ENCODE measurements around the gene MYO1G.
"Not testable (repeated sequence)": the region's sequence is repeated elsewhere in the genome, so short reads cannot be mapped to it uniquely, and the experiment has no call there.

MYO1G gene

DNA sequence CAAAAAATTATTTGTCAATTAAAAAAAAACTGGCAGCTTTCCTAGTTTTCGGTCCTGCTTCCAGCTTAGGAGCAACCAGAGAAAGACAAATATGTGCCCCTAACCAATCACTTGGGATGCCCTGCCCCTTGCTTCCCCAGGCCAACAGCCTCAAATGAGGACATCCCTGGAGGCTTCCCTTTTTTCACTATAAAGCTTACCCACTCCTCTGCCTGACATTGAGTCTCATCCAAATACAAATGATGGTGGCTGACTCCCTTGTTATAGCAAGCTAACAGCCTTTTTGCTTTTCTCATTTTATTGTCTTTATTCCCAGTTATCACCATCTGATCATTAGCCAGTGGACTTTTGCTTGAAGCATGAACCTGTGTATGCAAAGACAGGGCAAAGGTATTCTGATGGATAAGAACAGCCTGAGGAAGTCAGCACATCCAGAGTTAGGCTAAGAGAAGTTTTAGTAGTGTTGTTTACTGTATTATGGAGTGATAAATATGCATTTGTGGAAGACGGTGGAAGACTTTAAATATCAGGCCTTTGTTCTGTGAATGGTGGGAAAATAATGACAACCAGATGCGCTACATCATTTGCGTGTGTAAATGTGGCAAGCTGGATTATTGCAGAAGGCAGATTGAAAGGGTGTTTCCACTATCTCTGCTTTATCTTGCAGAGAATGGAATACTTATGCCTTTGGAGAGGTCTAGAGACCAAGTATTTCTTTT lies 19.5 kb upstream of the MYO1G start:
- DNase-seq: no peak

DNA sequence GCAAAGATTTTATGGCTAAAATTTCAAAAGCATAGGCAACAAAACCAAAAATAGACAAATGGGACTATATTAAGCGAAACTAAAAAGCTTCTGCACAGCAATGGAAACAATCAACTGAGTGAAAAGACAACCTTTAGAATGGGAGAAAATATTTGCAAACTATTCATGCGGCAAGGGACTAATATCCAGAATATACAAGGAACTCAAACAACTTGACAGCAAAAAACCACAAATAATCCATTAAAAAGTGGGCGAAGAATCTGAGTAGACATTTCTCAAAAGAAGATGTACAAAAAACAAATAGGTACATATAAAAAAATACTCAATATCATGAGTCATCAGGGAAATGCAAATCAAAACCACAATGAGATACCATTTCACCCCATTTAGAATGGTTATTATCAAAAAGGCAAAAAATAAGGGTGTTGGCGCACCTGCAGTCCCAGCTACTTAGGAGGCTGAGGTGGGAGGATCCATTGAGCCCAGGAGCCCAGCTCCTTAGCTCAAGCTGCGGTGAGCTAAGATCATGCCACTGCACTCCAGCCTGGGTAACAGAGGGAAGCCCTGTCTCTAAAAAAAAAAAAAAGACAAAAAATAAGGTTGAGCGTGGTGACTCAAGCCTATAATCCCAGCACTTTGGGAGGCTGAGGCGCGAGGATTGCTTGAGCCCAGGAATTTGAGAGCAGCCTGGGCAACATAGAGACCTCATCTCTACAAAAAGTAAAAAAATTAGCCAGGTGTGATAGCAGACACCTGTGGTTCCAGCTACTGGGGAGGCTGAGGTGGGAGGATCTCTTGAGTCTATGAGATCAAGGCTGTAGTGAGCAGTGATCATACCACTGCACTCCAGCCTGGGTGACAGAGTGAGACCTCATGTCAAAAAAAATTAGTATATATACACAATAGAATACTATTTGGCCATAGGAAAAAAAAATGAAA lies 17.0 kb upstream of the MYO1G start:
- no peak for DNase-seq

- peak; percentile 10 for DNase-seq
These were observed 16.2 kb upstream of the MYO1G start for GRCh38 chr7:44994877-44995554.

- DNase-seq: not testable (repeated sequence)
These were observed 13.4 kb upstream of the MYO1G start for GRCh38 chr7:44992004-44992795.

DNA sequence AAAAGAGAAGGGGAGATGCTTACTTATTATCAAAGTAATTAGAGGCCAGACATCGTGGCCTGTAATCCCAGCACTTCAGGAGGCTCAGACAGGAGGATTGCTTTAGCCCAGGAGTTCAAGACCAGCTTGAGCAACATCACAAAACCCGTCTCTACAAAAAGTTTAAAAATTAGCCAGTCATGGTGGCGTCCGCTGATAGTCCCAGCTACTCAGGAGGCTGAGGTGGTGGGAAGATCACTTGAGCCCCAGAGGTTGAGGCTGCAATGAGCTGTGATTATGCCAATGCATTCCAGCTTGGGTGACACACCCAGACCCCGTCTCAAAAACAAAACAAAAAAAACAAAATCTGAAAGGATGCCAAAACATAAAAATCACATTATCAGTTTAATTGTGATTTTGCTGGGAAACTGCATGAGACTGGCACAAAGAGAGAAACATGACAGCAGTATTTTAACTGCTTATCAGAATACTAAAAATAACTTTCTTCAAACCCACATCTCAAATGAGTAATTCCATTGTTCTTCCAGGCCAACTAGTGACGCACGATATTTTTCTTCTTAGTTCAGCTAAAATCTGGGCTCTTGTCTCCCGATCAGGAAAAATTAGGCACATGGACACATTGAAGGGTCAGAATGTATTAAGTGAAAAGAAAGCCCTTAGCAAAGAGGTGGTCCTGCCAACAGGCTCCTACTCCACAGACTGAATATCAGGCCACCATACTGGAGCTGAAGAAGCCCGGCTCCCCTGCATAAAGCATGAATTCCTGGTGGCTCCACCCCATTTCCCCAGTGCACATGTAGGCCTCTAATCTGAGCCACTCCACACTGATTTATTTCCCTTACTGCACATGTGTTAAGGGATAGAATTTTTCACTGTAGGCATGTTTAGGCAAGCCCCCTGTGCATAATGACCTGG lies 11.6 kb upstream of the MYO1G start:
- DNase-seq: no peak

DNA sequence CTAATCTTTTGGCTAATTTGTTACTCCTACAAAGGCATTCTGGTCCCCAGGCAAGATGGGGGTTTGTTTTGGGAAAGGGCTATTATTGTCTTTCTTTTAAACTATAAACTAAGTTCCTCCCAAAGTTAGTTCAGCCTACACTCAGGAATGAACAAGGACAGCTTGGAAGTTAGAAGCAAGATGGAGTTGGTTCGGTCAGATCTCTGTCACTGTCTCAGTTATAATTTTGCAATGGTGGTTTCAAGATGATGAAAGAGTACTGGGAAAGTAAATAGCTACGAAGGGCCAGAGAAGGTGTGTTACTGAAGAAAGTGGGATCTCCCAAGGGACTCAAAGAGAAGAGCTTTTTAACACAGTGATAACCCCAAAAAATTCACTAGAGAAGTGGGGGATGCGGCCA lies 10.3 kb upstream of the MYO1G start:
- DNase-seq: no peak

DNA sequence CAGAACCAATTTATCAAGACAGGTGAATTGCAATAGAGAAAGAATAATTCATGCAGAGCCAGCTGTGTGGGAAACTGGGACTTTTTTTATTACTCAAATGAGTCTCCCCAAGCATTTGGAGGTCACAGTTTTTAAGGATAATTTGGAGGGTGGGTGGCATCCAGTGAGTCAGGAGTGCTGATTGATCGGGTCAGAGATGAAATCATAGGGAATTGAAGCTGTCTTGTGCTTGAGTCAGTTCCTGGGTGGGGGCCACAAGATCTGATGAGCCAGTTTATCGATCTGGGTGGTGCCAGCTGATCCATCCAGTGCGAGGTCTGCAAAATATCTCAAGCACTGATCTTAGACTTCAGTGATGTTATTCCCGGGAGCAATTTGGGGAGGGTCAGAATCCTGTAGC lies 9.9 kb upstream of the MYO1G start:
- no peak for DNase-seq

- DNase-seq: no peak
These were observed 9.2 kb upstream of the MYO1G start for GRCh38 chr7:44987996-44988395.

DNA sequence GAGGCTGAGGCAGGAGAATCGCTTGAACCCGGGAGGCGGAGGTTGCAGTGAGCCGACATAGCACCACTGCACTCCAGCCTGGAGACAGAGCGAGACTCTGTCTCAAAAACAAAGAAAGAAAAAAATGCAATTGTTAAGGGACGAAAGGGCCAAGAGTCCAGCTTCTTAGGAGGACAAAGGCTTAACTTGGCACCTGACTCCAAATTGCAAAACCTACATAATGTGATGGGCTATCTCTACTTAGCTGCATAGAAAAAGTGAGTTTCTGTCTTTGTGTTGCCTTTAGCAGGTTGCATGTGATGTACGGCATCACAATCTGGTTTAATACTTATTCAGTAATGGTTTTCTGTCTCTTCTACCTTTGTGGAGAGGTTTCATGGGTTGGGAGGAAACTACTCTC lies 8.6 kb upstream of the MYO1G start:
- DNase-seq: no peak

- DNase-seq: peak; percentile 42
These were observed 7.6 kb upstream of the MYO1G start for GRCh38 chr7:44986218-44987053.

GRCh38 chr7:44985900-44986217 lies 7.0 kb upstream of the MYO1G start:
- DNase-seq: no peak

DNA sequence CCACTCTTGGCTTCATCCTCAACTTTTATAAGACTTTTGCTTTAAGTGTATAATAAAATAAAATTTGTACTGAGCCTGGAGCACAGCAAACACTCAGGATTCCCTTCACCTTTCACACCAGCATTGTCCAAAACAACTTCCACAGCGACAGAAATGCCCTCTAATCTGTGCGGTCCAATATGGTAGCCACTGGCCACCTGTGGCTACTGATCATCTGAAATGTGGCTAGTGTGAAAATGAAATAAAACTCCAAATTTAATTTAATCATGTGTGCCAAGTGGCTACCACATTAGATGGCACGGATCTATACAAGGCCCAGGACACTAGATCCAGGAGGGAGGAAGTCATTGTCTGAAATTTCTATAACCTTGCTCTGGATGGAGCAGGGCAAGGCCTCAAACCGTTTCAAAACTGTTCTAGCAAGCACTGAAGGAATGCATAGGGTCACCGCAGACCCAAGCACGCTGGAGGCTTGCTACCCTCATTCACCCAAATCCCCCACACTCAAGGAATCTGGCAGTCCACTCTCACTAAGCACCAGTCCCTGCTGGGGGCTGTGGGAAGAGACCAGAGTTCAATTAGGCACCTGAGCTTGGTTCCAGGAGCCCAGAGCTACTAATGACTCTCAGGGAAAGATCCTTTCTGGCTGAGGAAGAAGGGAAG lies 6.3 kb upstream of the MYO1G start:
- no peak for DNase-seq

GRCh38 chr7:44984478-44984758 lies 5.6 kb upstream of the MYO1G start:
- no peak for DNase-seq

GRCh38 chr7:44983742-44984477 lies 5.1 kb upstream of the MYO1G start:
- DNase-seq: no peak

DNA sequence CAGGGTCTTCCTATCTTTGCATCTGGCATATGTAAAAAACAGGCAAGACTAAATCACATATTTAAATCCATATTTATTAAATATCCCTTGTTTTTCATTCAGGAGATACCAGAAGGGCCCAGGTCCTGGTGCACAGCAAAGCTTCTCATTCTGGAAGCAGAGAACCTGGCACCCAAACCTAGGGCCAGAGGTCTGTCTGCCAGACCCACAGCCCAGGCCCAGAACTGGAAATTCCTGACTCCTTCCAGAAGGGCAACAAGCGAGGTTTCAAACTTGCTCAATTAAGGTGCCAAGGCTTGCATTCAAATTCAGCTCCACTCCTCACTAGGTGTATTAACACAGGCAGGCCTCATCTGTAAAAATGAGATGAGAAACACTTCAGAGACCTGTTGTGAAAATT lies 4.2 kb upstream of the MYO1G start:
- DNase-seq: no peak

GRCh38 chr7:44982535-44982923 lies 3.7 kb upstream of the MYO1G start:
- no peak for DNase-seq

DNA sequence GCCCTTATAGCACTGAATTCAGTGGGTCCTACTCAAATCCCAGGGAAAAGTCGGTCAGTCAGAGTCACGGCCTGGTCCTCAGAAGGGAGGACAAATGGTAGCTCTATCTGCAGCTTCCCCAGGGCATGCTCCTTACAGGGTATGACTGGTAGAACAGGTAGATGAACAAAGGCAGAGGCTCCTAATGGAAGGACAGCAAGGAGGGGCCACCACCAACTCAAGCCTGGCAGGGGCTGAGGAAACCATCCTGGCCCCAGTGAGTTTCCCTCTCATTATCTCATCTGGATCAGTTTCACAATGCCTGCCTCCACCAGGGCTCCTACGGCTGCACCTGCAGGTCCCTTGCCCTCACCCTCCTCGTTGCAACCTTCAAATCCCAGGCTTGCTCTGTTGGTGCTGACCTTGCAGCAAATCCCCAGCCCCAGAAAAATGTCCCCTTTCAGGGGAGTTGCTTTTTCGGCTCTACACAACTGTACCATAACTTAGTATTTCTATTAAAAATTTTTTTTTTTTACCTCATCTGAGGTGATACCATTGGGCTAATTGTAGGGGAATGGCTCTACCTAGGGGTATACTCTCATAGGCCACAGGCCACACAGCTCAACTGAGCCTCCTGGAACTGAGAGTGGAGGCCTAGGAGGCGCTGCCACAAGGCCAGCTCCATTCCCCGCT lies 2.4 kb upstream of the MYO1G start:
- no peak for DNase-seq

GRCh38 chr7:44980393-44981034 lies 1.7 kb upstream of the MYO1G start:
- no peak for DNase-seq

Measured in NCI-H2029 treated with DMSO at 0.1 percent for 48 hours (cell line).